ENCODE data around the gene IFNAR2. TPM values are rescaled to one million over a fixed set of nuclear protein-coding genes. Genes with fewer than 3 reads are reported as not detected.

The IFNAR2 gene
- total and polyA plus RNA-seq, 2 experiments from 2014 or later = 16.8 to 18.2 TPM

DNA sequence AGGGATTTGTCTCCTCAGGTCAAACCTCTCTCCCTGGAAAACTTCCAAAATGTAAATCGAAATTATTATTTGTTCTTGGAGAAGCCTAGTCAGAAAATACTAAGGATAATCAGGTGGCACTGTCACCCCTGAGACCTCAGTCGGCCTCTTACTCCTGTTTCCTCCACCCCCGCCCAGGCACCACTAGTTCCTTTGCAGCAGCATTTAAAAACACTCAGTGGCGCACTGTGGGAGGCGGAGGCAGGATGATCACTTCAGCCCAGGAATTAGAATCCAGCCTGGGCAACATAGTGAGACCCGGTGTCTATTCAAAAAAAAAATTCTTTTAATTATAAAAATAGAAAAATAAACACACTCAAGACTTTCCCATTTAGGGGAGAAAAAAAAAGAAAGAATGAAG is 18.0 kb upstream of the IFNAR2 start (continued):
- TF ChIP-seq ZNF331 (CRISPR knock-in tag; IDR thresholded peaks at IDR 0.05; ENCODE audit: low read depth) (no peak), EZH2 (IDR thresholded peaks at IDR 0.05; ENCODE audit: low read depth, unreplicated experiment) (no peak), STAT1 (IDR thresholded peaks at IDR 0.05; ENCODE audit: unreplicated experiment) (no peak)
- TF ChIP-seq, protein P1, sequence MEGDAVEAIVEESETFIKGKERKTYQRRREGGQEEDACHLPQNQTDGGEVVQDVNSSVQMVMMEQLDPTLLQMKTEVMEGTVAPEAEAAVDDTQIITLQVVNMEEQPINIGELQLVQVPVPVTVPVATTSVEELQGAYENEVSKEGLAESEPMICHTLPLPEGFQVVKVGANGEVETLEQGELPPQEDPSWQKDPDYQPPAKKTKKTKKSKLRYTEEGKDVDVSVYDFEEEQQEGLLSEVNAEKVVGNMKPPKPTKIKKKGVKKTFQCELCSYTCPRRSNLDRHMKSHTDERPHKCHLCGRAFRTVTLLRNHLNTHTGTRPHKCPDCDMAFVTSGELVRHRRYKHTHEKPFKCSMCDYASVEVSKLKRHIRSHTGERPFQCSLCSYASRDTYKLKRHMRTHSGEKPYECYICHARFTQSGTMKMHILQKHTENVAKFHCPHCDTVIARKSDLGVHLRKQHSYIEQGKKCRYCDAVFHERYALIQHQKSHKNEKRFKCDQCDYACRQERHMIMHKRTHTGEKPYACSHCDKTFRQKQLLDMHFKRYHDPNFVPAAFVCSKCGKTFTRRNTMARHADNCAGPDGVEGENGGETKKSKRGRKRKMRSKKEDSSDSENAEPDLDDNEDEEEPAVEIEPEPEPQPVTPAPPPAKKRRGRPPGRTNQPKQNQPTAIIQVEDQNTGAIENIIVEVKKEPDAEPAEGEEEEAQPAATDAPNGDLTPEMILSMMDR (conservative IDR thresholded peaks at IDR 0.05; ENCODE audit: low read depth in 2 of 2) = no peak

DNA sequence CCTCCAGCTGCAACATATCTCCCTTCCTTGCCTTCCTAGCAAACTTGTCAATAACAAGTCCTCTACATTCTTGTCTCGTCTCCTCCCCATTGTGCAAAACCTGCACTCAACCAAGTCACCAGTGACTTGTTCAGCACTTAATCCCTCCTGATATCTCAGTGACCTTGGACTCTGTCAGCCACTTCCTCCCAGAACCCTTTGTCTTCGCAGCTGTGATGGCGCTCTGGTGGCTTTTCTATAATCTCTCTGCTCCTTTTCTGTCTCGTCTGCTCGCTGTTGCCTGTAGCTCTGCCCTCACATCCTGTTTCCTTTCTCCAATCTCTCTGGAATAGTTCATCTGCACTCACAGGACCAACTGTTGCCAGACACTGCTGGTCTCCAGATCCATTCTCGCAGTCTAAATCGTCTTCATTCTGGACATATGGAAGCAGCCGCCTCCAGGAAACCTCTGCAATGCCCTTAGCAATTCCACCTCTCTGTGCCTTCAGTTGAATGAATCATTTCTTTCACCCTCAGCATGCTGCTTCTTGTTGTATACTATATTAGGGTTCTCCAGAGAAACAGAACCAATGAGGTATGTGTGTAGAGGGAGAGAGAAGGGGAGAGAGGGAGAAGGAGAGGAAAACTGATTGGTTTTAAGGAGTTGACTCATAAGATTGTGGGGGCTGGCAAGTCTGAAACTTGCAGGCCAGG is 17.4 kb upstream of the IFNAR2 start:
- no peak for DNase-seq (ENCODE audit: low spot score)
- Mint-ChIP-seq H3K27ac (no peak overlapping the region), H3K27me3 (ENCODE audit: insufficient read depth, low read depth, poor library complexity) (peaks cover 4% of the 10 kb centered on the region), H3K4me1 (peaks cover 18% of the 10 kb centered on the region), H3K9me3 (peaks cover 15% of the 10 kb centered on the region), H3K4me3 (no peak overlapping the region), H3K36me3 (ENCODE audit: low read depth) (no peaks in the 10 kb centered on the region; the same call in 2 of the 3 replicates)
- Histone ChIP-seq H3K4me1 (ENCODE audit: insufficient read depth) (peaks cover 9% of the 10 kb centered on the region), H3K27ac (ENCODE audit: low read depth) (no peak overlapping the region), H3K36me3 (ENCODE audit: insufficient read depth) (no peaks in the 10 kb centered on the region), H2AFZ (peak overlapping the region; percentile 84; the same call in 1 of the 2 replicates), H3K9me2 (ENCODE audit: insufficient read depth) (peaks cover 18% of the 10 kb centered on the region), H3K4me2 (no peak overlapping the region), H3K4me3 (no peak overlapping the region), H3K79me2 (replicated peaks; ENCODE audit: insufficient read depth) (no peaks in the 10 kb centered on the region), H3K27me3 (ENCODE audit: insufficient read depth) (0 out of 2 replicates have a peak, but pooled peaks cover 3% of the 10 kb centered on the region), H4K20me1 (replicated peaks; ENCODE audit: insufficient read depth) (no peaks in the 10 kb centered on the region), H3F3A (replicated peaks; ENCODE audit: low read depth) (no peaks in the 10 kb centered on the region)
- no peak for ATAC-seq
- TF ChIP-seq, protein P1 (conservative IDR thresholded peaks at IDR 0.05; ENCODE audit: low read depth in 2 of 2) = no peak
- no peak for TF ChIP-seq CREB1 (CRISPR knock-in tag; IDR thresholded peaks at IDR 0.05; ENCODE audit: low read depth)
- no peak for TF ChIP-seq POLR2AphosphoS5 (IDR thresholded peaks at IDR 0.05; ENCODE audit: low read depth)
- TF ChIP-seq, protein P2, sequence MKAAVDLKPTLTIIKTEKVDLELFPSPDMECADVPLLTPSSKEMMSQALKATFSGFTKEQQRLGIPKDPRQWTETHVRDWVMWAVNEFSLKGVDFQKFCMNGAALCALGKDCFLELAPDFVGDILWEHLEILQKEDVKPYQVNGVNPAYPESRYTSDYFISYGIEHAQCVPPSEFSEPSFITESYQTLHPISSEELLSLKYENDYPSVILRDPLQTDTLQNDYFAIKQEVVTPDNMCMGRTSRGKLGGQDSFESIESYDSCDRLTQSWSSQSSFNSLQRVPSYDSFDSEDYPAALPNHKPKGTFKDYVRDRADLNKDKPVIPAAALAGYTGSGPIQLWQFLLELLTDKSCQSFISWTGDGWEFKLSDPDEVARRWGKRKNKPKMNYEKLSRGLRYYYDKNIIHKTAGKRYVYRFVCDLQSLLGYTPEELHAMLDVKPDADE (IDR thresholded peaks at IDR 0.05) = no peak
- TF ChIP-seq, protein P3, sequence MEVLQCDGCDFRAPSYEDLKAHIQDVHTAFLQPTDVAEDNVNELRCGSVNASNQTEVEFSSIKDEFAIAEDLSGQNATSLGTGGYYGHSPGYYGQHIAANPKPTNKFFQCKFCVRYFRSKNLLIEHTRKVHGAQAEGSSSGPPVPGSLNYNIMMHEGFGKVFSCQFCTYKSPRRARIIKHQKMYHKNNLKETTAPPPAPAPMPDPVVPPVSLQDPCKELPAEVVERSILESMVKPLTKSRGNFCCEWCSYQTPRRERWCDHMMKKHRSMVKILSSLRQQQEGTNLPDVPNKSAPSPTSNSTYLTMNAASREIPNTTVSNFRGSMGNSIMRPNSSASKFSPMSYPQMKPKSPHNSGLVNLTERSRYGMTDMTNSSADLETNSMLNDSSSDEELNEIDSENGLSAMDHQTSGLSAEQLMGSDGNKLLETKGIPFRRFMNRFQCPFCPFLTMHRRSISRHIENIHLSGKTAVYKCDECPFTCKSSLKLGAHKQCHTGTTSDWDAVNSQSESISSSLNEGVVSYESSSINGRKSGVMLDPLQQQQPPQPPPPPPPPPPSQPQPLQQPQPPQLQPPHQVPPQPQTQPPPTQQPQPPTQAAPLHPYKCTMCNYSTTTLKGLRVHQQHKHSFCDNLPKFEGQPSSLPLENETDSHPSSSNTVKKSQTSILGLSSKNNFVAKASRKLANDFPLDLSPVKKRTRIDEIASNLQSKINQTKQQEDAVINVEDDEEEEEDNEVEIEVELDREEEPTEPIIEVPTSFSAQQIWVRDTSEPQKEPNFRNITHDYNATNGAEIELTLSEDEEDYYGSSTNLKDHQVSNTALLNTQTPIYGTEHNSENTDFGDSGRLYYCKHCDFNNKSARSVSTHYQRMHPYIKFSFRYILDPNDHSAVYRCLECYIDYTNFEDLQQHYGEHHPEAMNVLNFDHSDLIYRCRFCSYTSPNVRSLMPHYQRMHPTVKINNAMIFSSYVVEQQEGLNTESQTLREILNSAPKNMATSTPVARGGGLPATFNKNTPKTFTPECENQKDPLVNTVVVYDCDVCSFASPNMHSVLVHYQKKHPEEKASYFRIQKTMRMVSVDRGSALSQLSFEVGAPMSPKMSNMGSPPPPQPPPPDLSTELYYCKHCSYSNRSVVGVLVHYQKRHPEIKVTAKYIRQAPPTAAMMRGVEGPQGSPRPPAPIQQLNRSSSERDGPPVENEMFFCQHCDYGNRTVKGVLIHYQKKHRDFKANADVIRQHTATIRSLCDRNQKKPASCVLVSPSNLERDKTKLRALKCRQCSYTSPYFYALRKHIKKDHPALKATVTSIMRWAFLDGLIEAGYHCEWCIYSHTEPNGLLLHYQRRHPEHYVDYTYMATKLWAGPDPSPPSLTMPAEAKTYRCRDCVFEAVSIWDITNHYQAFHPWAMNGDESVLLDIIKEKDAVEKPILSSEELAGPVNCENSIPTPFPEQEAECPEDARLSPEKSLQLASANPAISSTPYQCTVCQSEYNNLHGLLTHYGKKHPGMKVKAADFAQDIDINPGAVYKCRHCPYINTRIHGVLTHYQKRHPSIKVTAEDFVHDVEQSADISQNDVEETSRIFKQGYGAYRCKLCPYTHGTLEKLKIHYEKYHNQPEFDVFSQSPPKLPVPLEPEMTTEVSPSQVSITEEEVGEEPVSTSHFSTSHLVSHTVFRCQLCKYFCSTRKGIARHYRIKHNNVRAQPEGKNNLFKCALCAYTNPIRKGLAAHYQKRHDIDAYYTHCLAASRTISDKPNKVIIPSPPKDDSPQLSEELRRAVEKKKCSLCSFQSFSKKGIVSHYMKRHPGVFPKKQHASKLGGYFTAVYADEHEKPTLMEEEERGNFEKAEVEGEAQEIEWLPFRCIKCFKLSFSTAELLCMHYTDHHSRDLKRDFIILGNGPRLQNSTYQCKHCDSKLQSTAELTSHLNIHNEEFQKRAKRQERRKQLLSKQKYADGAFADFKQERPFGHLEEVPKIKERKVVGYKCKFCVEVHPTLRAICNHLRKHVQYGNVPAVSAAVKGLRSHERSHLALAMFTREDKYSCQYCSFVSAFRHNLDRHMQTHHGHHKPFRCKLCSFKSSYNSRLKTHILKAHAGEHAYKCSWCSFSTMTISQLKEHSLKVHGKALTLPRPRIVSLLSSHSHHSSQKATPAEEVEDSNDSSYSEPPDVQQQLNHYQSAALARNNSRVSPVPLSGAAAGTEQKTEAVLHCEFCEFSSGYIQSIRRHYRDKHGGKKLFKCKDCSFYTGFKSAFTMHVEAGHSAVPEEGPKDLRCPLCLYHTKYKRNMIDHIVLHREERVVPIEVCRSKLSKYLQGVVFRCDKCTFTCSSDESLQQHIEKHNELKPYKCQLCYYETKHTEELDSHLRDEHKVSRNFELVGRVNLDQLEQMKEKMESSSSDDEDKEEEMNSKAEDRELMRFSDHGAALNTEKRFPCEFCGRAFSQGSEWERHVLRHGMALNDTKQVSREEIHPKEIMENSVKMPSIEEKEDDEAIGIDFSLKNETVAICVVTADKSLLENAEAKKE (CRISPR knock-in tag; IDR thresholded peaks at IDR 0.05) = no peak
- no peak for TF ChIP-seq JUNB (IDR thresholded peaks at IDR 0.05; ENCODE audit: unreplicated experiment)
